Endometrial microvascular endothelial cells (primary cell): Measurements from ENCODE around the gene CRTAP. TPM values are rescaled to one million over a fixed set of nuclear protein-coding genes. Genes with fewer than 3 reads are reported as not detected.
"Not testable (repeated sequence)": the region's sequence is repeated elsewhere in the genome, so short reads cannot be mapped to it uniquely, and the experiment has no call there.

Experiments used
- in situ Hi-C: cut with HindIII; loops from 2 replicates; pipeline ENCODE4 v1.10.0; 2017; ENCODE audit warnings: low sequenced_read_pairs, low pct_unique_long_range_greater_than_20kb; ENCODE audit errors: inconsistent ontology term
- total RNA-seq: library from RNA; depleted of rRNA; stranded (reverse); fragments of >200 nt; gene quantifications from one replicate; pipeline ENCODE4 v1.2.3, GENCODE V29; 2015; ENCODE audit errors: inconsistent ontology term

CRTAP gene
- total RNA-seq, 1 donor from 2014 or later, result 174 TPM

GRCh38 chr3:33096093-33096868 is 17.5 kb upstream of the CRTAP start:
- in situ Hi-C loops, result no loop called here

GRCh38 chr3:33099109-33099645 is 14.6 kb upstream of the CRTAP start:
- in situ Hi-C loops, result no loop called here

- in situ Hi-C loops, result no loop called here
Measured at GRCh38 chr3:33099701-33100100, 14.1 kb upstream of the CRTAP start.

- in situ Hi-C loops, result no loop called here
Measured at GRCh38 chr3:33100229-33100628, 13.6 kb upstream of the CRTAP start.

- in situ Hi-C loops, result no loop called here
Measured at GRCh38 chr3:33103034-33103433, 10.8 kb upstream of the CRTAP start.

- in situ Hi-C loops, result no loop called here
Measured at GRCh38 chr3:33103480-33103879, 10.3 kb upstream of the CRTAP start.

- in situ Hi-C loops, result no loop called here
Measured at GRCh38 chr3:33104803-33105202, 9.0 kb upstream of the CRTAP start.

GRCh38 chr3:33105341-33105948 is 8.4 kb upstream of the CRTAP start:
- in situ Hi-C loops, result no loop called here

- in situ Hi-C loops, result not testable (repeated sequence)
Measured at GRCh38 chr3:33106854-33107253, 7.0 kb upstream of the CRTAP start.

- in situ Hi-C loops, result no loop called here
Measured at GRCh38 chr3:33111581-33111980, 2.2 kb upstream of the CRTAP start.

GRCh38 chr3:33114622-33115023 is 809 bp downstream of the CRTAP start:
- in situ Hi-C loops, result no loop called here

- in situ Hi-C loops, result no loop called here
Measured at GRCh38 chr3:33115024-33115768, 1.4 kb downstream of the CRTAP start.

GRCh38 chr3:33117461-33117860 is 3.6 kb downstream of the CRTAP start:
- in situ Hi-C loops, result no loop called here

GRCh38 chr3:33119891-33120290 is 6.1 kb downstream of the CRTAP start:
- in situ Hi-C loops, result no loop called here

- in situ Hi-C loops, result no loop called here
Measured at GRCh38 chr3:33122991-33123390, 9.2 kb downstream of the CRTAP start.

GRCh38 chr3:33124638-33125037 is 10.8 kb downstream of the CRTAP start:
- in situ Hi-C loops, result no loop called here

- in situ Hi-C loops, result no loop called here
Measured at GRCh38 chr3:33125840-33126239, 12.0 kb downstream of the CRTAP start.

GRCh38 chr3:33128706-33129105 is 14.9 kb downstream of the CRTAP start:
- in situ Hi-C loops, result no loop called here

- in situ Hi-C loops, result no loop called here
Measured at GRCh38 chr3:33130144-33130543, 16.3 kb downstream of the CRTAP start.
